CD4-positive, alpha-beta memory T cell (primary cell): ENCODE results near the gene RALB. TPM values are rescaled to one million over a fixed set of nuclear protein-coding genes. Genes with fewer than 3 reads are reported as not detected.

Experiments used
- CTCF ChIA-PET: fragments of 350-600 bp; sonication (Branson Sonifier 250); formaldehyde crosslinking; loops from one replicate; lab custom pipeline; 2021; ENCODE audit warnings: inconsistent platforms; ENCODE audit not compliant: partially characterized antibody; lab: Charles Lee
- POLR2A ChIA-PET: fragments of 350-600 bp; sonication (Branson Sonifier 250); formaldehyde crosslinking; loops from one replicate; lab custom pipeline; 2021; ENCODE audit not compliant: partially characterized antibody; lab: Charles Lee
- DNase-seq, 5 donors: peaks; one replicate each; pipeline versions ENCODE4 v3.0.0 to v3.0.0-alpha.2; 2020 to 2022; ENCODE audit warnings: mixed read lengths in 1 of 5
- H3K27ac ChIP-seq: one replicate; pipeline ENCODE4 v1.7.0; 2013; ENCODE audit warnings: low read depth, low read length
- H3K27me3 ChIP-seq: 2 replicates; pipeline ENCODE4 v1.7.0; 2013; ENCODE audit warnings: mild to moderate bottlenecking, low read length, moderate library complexity; ENCODE audit not compliant: insufficient read depth
- H3K36me3 ChIP-seq: 2 replicates; pipeline ENCODE4 v1.7.0; 2013; ENCODE audit warnings: mild to moderate bottlenecking, low read length, moderate library complexity; ENCODE audit not compliant: insufficient read depth
- H3K4me1 ChIP-seq: 2 replicates; pipeline ENCODE4 v1.7.0; 2013; ENCODE audit warnings: mild to moderate bottlenecking, low read length, moderate library complexity; ENCODE audit not compliant: insufficient read depth
- H3K4me3 ChIP-seq, 2 donors: one replicate each; pipeline ENCODE4 v1.7.0; 2013; ENCODE audit warnings: low read length in 2 of 2, mild to moderate bottlenecking in 1 of 2
- H3K9me3 ChIP-seq, 2 donors: one replicate each; pipeline ENCODE4 v1.7.0; 2013; ENCODE audit warnings: low read length in 2 of 2, control low read depth in 1 of 2; ENCODE audit not compliant: control insufficient read depth in 1 of 2
- H3K27ac Mint-ChIP-seq, 7 donors: one replicate each; pipeline ENCODE4 v1.8.0; 2020 to 2021; ENCODE audit warnings: mixed read lengths in 7 of 7, mild to moderate bottlenecking in 6 of 7, inconsistent platforms in 3 of 7, moderate library complexity in 3 of 7
- H3K27me3 Mint-ChIP-seq, 2 donors: one replicate each; pipeline ENCODE4 v1.8.0; 2020 to 2021; ENCODE audit warnings: mixed read lengths in 2 of 2
- H3K36me3 Mint-ChIP-seq, 2 donors: one replicate each; pipeline ENCODE4 v1.8.0; 2020 to 2021; ENCODE audit warnings: mixed read lengths in 2 of 2, inconsistent platforms in 1 of 2, mild to moderate bottlenecking in 1 of 2
- H3K4me1 Mint-ChIP-seq, 4 donors: one replicate each; pipeline ENCODE4 v1.8.0; 2020 to 2021; ENCODE audit warnings: mixed read lengths in 4 of 4, mild to moderate bottlenecking in 1 of 4
- H3K4me3 Mint-ChIP-seq, 8 donors: one replicate each; pipeline ENCODE4 v1.8.0; 2020 to 2021; ENCODE audit warnings: mixed read lengths in 8 of 8, mild to moderate bottlenecking in 7 of 8, moderate library complexity in 6 of 8, inconsistent platforms in 3 of 8
- H3K9me3 Mint-ChIP-seq, 8 donors: one replicate each; pipeline ENCODE4 v1.8.0; 2020 to 2021; ENCODE audit warnings: mixed read lengths in 8 of 8, mild to moderate bottlenecking in 5 of 8, inconsistent platforms in 3 of 8, moderate library complexity in 1 of 8
- intact Hi-C: fragments of 100-400 bp; cut with micrococcal nuclease; formaldehyde crosslinking; loops from one replicate; pipeline ENCODE4 v1.15.1; 2023
- polyA plus RNA-seq, 2 donors: library from polyadenylated mRNA; unstranded; fragments of 300-500 nt; fragmentation: Illumina TruSeq; gene quantifications; one replicate each; pipeline ENCODE4 v1.2.3, GENCODE V29; 2021
- total RNA-seq, 2 experiments: library from RNA; stranded (reverse); gene quantifications; one replicate each; pipeline ENCODE4 v1.2.3, GENCODE V29; 2021

RALB gene
- total and polyA plus RNA-seq, 4 experiments from 2014 or later, result 14.0 to 50.4 (median 24.4) TPM

DNA sequence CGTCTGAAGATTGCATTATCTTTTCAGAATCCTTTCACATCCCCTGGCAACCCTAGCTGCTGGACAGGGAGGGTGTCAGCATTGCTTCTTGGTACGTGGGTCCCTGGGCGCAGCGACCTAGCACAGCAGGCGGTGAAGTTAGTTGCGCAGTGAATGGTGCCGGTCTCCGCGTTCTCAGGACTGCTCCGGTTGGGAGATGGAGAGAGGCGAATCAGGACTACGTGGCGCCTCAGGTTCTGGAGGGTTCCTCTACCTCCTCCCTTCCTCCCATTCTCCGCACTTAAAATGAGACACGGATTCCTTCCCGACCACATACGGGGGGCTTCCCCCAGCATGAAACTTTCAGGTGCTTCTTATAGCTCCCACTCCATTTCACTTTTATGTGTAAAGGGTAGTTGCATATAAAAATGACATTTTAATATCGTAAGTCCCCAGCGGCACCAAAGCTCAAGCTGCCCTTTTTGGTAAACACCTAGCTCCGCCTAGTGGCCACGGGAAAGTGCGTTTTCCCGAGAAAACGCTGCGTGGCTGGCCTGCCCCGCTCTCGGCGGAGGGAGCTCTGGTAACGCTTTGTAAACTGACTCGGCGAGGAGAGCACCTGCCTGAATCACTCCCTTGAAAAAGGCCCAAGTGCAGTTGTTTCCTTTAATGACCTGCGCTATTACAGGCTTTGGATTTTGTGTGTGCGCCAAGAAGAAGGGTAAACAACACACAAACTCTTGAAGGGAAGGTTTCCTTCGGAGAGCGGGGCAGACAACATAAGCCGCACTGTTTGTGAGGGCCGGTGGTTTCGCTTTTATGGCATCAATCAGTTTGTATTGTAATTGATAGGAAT, 60.4 kb downstream of the RALB start:
- Histone ChIP-seq H3K36me3 (no peaks in the 10 kb centered on the region), H3K4me1 (peaks cover 19% of the 10 kb centered on the region), H3K27me3 (no peaks in the 10 kb centered on the region), H3K4me3 (peak overlapping the region; percentile 15 to 48), H3K27ac (no peak overlapping the region), H3K9me3 (no peaks in the 10 kb centered on the region)
- peaks cover 11 to 29% (median 21%) of the 10 kb centered on the region in 4 donors for H3K4me1 Mint-ChIP-seq
- DNase-seq, result peak; percentile 56 to 65 (median 61)
- no peaks in the 10 kb centered on the region for H3K9me3 Mint-ChIP-seq
- POLR2A ChIA-PET, result interaction anchor here (1.0 to 2.6 kb wide), 9 partner anchors 59 to 204 kb away, joined by 3 to 9 read pairs (median 6); partner anchors contain the start of genes RALB and TMEM185B
- intact Hi-C loops, result loop anchor here (1.0 to 10.0 kb wide), 9 partner anchors 60 to 671 kb away; no protein-coding TSS in a partner anchor
- H3K27me3 Mint-ChIP-seq, result peaks cover 0 to 4% of the 10 kb centered on the region in 2 donors
- peak overlapping the region in 6 of 7 donors; percentile 32 to 78 (median 62) for H3K27ac Mint-ChIP-seq
- no peaks in the 10 kb centered on the region for H3K36me3 Mint-ChIP-seq
- CTCF ChIA-PET, result interaction anchor here (0.6 to 6.8 kb wide), 61 partner anchors 10 to 672 kb away, joined by 3 to 91 read pairs (median 4); partner anchors contain the start of genes RALB and TMEM185B
- peak overlapping the region; percentile 66 to 91 (median 84) for H3K4me3 Mint-ChIP-seq

DNA sequence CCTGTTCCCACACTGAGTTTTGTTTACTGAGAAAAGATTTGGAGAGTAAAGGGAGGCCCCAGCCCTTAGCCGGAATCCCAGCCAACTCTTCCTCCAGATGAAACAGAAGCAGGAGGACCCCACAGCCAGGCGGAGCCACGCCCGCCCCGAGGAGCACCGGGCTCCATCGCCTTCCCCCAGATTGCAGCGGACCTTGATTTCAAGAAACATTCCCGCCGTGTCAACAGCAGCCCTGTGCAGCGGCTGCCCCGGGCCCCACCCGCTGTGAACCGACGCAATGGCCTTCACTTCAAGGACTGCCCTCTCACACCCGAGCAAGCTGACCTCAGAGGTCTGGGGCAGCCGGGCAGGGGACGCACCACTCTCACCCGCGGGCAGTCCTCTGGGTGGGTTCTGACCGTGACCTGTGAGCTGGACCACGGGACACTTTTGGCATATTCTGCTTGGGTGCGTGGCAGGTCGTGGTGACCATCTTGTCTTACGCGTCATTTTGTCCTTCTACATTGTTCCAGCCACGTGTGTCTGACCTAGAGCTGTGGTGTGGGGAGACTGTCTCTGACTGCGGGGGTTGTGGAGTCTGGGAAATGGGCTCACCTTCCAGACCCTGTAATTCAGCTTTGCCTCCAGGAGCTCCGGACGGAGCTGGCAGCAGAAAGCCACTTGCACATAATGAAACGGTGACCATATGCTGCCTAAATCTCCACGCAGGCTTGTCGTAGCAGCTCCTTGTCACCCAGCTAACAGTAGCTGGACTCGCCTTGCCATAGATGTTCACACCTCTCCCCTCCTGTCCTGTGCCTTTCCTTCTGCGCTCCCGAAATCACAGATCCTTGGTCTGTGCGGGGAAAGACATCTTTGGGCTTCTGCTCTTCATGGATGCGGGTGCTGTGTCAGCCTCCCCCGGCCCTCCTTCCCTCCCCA, 61.3 kb downstream of the RALB start:
- ChIA-PET CTCF (interaction anchor here (0.7 to 6.8 kb wide), 59 partner anchors 9 to 673 kb away, joined by 3 to 91 read pairs (median 4); partner anchors contain the start of genes RALB and TMEM185B), POLR2A (interaction anchor here (0.8 to 2.6 kb wide), 11 partner anchors 60 to 636 kb away, joined by 3 to 9 read pairs (median 4); partner anchors contain the start of genes RALB, TMEM177 and TMEM185B)
- peaks cover 11 to 29% (median 21%) of the 10 kb centered on the region in 4 donors for H3K4me1 Mint-ChIP-seq
- H3K27ac Mint-ChIP-seq, result no peak overlapping the region
- Histone ChIP-seq H3K4me1 (peaks cover 19% of the 10 kb centered on the region), H3K9me3 (no peaks in the 10 kb centered on the region), H3K27ac (no peak overlapping the region), H3K4me3 (no peak overlapping the region), H3K27me3 (no peaks in the 10 kb centered on the region), H3K36me3 (no peaks in the 10 kb centered on the region)
- H3K27me3 Mint-ChIP-seq, result peaks cover 0 to 4% of the 10 kb centered on the region in 2 donors
- H3K36me3 Mint-ChIP-seq, result no peaks in the 10 kb centered on the region
- H3K4me3 Mint-ChIP-seq, result peak overlapping the region; percentile 50 to 91 (median 83)
- H3K9me3 Mint-ChIP-seq, result no peaks in the 10 kb centered on the region
- intact Hi-C loops, result loop anchor here (1.0 to 10.0 kb wide), 9 partner anchors 61 to 672 kb away; no protein-coding TSS in a partner anchor
- no peak for DNase-seq

DNA sequence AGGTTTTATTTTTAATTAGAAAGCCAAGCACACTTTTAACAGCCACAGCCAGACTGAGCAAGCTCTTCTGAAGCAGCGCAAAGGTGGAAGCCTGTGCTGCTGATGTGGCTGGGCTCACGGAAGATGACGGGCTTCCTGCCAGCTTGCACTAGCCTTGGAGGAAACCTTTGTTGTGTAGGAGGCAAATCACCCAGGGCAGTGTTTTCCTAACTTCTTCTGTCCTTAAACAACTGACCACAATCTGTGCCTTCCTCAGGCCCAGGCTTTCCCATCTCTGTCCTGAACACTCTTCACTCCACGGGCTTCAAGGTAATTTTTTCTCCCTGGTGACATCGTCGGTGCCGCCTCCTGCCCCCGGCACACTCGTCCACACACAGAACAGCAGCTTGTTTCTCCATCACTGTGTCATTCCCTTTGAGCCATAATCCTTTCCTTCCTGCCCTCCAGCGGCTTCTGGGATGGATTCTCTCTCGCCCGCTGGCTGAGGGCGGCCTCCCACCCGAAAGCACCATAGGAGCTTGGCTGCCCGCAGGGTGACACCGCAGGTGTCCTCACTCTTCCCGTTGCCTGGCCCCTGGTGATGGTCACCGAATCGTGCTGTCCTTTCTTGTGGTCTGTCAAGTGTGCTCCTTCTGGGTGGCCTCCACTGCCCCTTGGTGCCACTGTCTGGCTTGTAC, 62.2 kb downstream of the RALB start:
- peaks cover 0 to 4% of the 10 kb centered on the region in 2 donors for H3K27me3 Mint-ChIP-seq
- peak overlapping the region in 5 of 8 donors; percentile 5 to 68 (median 36) for H3K4me3 Mint-ChIP-seq
- no peak overlapping the region for H3K27ac ChIP-seq
- intact Hi-C loops, result loop anchor here (5.0 to 10.0 kb wide), 2 partner anchors 490 to 673 kb away; no protein-coding TSS in a partner anchor
- H3K4me1 ChIP-seq, result peaks cover 19% of the 10 kb centered on the region
- H3K9me3 Mint-ChIP-seq, result no peaks in the 10 kb centered on the region
- no peaks in the 10 kb centered on the region for H3K9me3 ChIP-seq
- no peaks in the 10 kb centered on the region for H3K36me3 ChIP-seq
- ChIA-PET POLR2A (interaction anchor here (0.8 to 2.6 kb wide), 3 partner anchors 62 to 636 kb away, joined by 3 to 9 read pairs (median 4); partner anchors contain the start of genes RALB and TMEM177), CTCF (interaction anchor here (0.8 to 6.8 kb wide), 13 partner anchors 12 to 673 kb away, joined by 3 to 91 read pairs (median 4); partner anchors contain the start of gene RALB)
- H3K36me3 Mint-ChIP-seq, result no peaks in the 10 kb centered on the region
- peaks cover 11 to 29% (median 21%) of the 10 kb centered on the region in 4 donors for H3K4me1 Mint-ChIP-seq
- no peaks in the 10 kb centered on the region for H3K27me3 ChIP-seq
- peak overlapping the region in 1 of 7 donors; percentile 51 for H3K27ac Mint-ChIP-seq
- H3K4me3 ChIP-seq, result no peak overlapping the region
- DNase-seq, result peak in 3 of 5 donors; percentile 12 to 17 (median 14)

DNA sequence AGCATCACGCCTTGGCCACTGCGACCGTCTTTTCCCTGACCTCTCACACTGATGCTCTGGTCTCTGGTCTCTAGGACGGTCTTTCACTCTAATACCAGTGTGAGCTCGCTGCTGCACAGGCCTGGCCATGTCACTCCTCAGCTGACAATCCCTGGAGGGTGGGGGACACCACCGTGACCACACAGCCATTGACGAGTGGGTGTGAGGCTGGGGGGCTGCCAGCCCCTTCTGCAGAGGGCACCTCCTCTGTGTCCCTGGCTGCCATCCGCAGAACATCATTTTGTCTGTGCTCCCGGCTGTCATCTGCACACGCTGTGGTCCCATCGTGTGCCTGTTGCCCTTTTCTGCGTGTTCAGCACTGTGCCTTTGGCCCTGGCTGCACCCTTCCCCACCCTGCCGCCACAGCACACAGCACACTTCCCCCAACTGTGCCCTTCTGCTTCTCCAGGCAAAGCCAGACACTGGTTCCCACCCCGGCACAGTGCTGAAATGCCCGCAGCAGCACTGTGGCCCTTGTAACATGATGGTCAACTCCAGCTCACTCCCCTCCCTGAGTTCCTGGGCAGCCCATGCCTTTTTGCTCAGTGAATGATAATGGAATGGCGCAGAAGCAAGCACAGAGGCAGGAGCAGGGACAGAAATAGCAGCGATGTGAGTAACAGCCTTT, 62.8 kb downstream of the RALB start:
- intact Hi-C loops, result loop anchor here (10.0 kb wide), 1 partner anchor 491 kb away; no protein-coding TSS in a partner anchor
- DNase-seq, result no peak
- H3K9me3 Mint-ChIP-seq, result no peaks in the 10 kb centered on the region
- Histone ChIP-seq H3K36me3 (no peaks in the 10 kb centered on the region), H3K4me3 (no peak overlapping the region), H3K9me3 (no peaks in the 10 kb centered on the region), H3K4me1 (peaks cover 19% of the 10 kb centered on the region), H3K27ac (no peak overlapping the region), H3K27me3 (no peaks in the 10 kb centered on the region)
- POLR2A ChIA-PET, result no interaction called here
- H3K36me3 Mint-ChIP-seq, result no peaks in the 10 kb centered on the region
- peaks cover 0 to 4% of the 10 kb centered on the region in 2 donors for H3K27me3 Mint-ChIP-seq
- H3K4me1 Mint-ChIP-seq, result peaks cover 11 to 29% (median 21%) of the 10 kb centered on the region in 4 donors
- H3K27ac Mint-ChIP-seq, result peak overlapping the region in 2 of 7 donors; percentile 51 to 56
- CTCF ChIA-PET, result interaction anchor here (3.6 to 6.8 kb wide), 2 partner anchors 140 to 206 kb away, joined by 74 to 83 read pairs; no protein-coding TSS in a partner anchor
- H3K4me3 Mint-ChIP-seq, result peak overlapping the region in 3 of 8 donors; percentile 8 to 68 (median 65)

DNA sequence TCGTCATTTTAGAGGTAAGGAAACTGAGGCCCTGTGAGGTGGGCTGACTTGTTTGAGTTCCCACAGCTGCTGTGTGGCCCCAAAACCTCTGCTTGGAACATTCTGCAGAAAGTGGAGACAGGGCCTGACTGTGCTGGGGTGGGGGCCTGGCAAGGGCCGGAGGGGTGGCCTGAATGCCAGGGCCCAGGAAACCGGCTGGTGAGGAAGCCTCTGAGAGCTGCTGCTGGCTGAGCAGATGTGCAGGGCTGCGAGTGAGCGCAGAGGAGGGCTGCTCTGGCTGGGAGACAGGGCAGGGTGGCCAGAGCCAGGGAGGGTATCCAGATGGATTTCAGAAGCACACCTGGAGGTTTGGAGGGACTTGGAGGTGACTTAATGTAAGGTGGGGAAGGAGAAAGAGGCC, 63.4 kb downstream of the RALB start:
- no peak for DNase-seq
- peaks cover 19% of the 10 kb centered on the region for H3K4me1 ChIP-seq
- H3K4me3 Mint-ChIP-seq, result no peak overlapping the region
- H3K4me1 Mint-ChIP-seq, result peaks cover 11 to 29% (median 21%) of the 10 kb centered on the region in 4 donors
- no peak overlapping the region for H3K27ac ChIP-seq
- no peaks in the 10 kb centered on the region for H3K36me3 Mint-ChIP-seq
- no peaks in the 10 kb centered on the region for H3K27me3 ChIP-seq
- no peaks in the 10 kb centered on the region for H3K9me3 Mint-ChIP-seq
- intact Hi-C loops, result loop anchor here (10.0 kb wide), 1 partner anchor 491 kb away; no protein-coding TSS in a partner anchor
- peaks cover 0 to 4% of the 10 kb centered on the region in 2 donors for H3K27me3 Mint-ChIP-seq
- ChIA-PET POLR2A (no interaction called here), CTCF (interaction anchor here (1.3 kb wide), 1 partner anchor 206 kb away, joined by 4 read pairs; no protein-coding TSS in a partner anchor)
- H3K9me3 ChIP-seq, result no peaks in the 10 kb centered on the region
- no peak overlapping the region for H3K4me3 ChIP-seq
- H3K27ac Mint-ChIP-seq, result no peak overlapping the region
- no peaks in the 10 kb centered on the region for H3K36me3 ChIP-seq
